Heart left ventricle (tissue), 16 donors: ENCODE data around the gene ZNF106. TPM values are rescaled to one million over a fixed set of nuclear protein-coding genes. Genes with fewer than 3 reads are reported as not detected.

Source experiments
- ATAC-seq, 4 donors: fragments of 200-7000 bp; cut with Tn5 transposase; one replicate each; pipeline ENCODE4 v1.9.1; 2020 to 2022; ENCODE audit warnings: moderate library complexity in 4 of 4, mild to moderate bottlenecking in 3 of 4, moderate number of reproducible peaks in 1 of 4
- DNase-seq, 5 donors: peaks; one replicate each; pipeline ENCODE4 v3.0.0-alpha.2; 2020
- H3K27ac ChIP-seq, 12 donors: fragments of 200-600 bp; sonication (generic) in 4 of 12; one replicate each; pipeline versions ENCODE4 v1.5.0 to v1.8.0; 2016 to 2022; ENCODE audit warnings: mild to moderate bottlenecking in 2 of 12
- H3K27me3 ChIP-seq, 9 donors: fragments of 200-600 bp; sonication (generic) in 2 of 9; one replicate each; pipeline versions ENCODE4 v1.5.1 to v1.8.0; 2016 to 2022; ENCODE audit warnings: mild to moderate bottlenecking in 3 of 9
- H3K36me3 ChIP-seq, 9 donors: fragments of 200-600 bp; sonication (generic) in 2 of 9; one replicate each; pipeline versions ENCODE4 v1.5.0 to v1.8.0; 2018 to 2022; ENCODE audit warnings: mild to moderate bottlenecking in 2 of 9
- H3K4me1 ChIP-seq, 12 donors: fragments of 200-600 bp; sonication (generic) in 4 of 12; one replicate each; pipeline versions ENCODE4 v1.5.0 to v1.8.0; 2016 to 2022; ENCODE audit warnings: mild to moderate bottlenecking in 3 of 12
- H3K4me3 ChIP-seq, 12 donors: fragments of 200-600 bp; sonication (generic) in 4 of 12; one replicate each; pipeline versions ENCODE4 v1.5.0 to v1.8.0; 2017 to 2022; ENCODE audit warnings: mild to moderate bottlenecking in 9 of 12, moderate library complexity in 4 of 12
- H3K9me3 ChIP-seq, 12 donors: fragments of 200-600 bp; sonication (generic) in 4 of 12; one replicate each; pipeline versions ENCODE4 v1.5.0 to v1.8.0; 2016 to 2022; ENCODE audit warnings: mild to moderate bottlenecking in 1 of 12
- CTCF ChIP-seq, 12 donors: fragments of 200-600 bp; sonication (generic) in 4 of 12; IDR thresholded peaks; one replicate each; pipeline versions ENCODE4 v1.5.0 to v1.8.0; 2018 to 2022; ENCODE audit warnings: antibody characterized with exemption in 12 of 12, mild to moderate bottlenecking in 5 of 12
- POLR2A ChIP-seq, 2 donors: fragments of 450-650 bp; IDR thresholded peaks; one replicate each; pipeline ENCODE4 v1.6.1; 2017; ENCODE audit warnings: antibody characterized with exemption in 2 of 2, mild to moderate bottlenecking in 2 of 2, moderate library complexity in 2 of 2
- WGBS, 4 donors: extraction: QIAGEN DNeasy Blood & Tissue Kit in 2 of 4; methylation state at CpG; one replicate each; pipeline versions ENCODE4 v1.1.5 to v1.1.7; 2013 to 2018; 5-methylcytosine and 5-hydroxymethylcytosine counted together
- intact Hi-C, 10 donors: fragments of 100-400 bp; cut with DNase I; formaldehyde crosslinking; loops; one replicate each; pipeline versions ENCODE4 v1.11.1 to v1.14.2; 2022
- polyA plus RNA-seq, 2 donors: library from polyadenylated mRNA; stranded (reverse); fragments of 200-250 nt; gene quantifications; one replicate each; pipeline ENCODE4 v1.2.3, GENCODE V29; 2013
- total RNA-seq, 9 donors: library from RNA; depleted of rRNA in 2 of 9; stranded (reverse); fragments of >200 nt in 2 of 9; fragmentation: NEBNext Ultra II Directional in 3 of 9; extraction: Animal tissue kit (Norgen Biotek cat#: 25700) in 3 of 9; gene quantifications; one replicate each; pipeline versions ENCODE4 v1.1.0 to v1.2.4, GENCODE V29; 2016 to 2023
- donor health status: ischemic (EF 13 %, LVEDD 7.1; RV severe dilation, severe dysfunction).
- donor health status: healthy with polysubstance abuse.
- donor health status: DM: no; HTN: yes; CAD: no.
- donor health status: DM: no; HTN: no; CAD: no.
- donor health status: ischemic (EF 25% LVEDD 6.9; RV normal size, moderate dysfunction).
- donor health status: ischemic (EF 25% LVEDD 5.7; RV mildly dilated, moderate dysfunction).
- donor health status: healthy.
- donor health status: DM: yes; HTN: yes; CAD: no.
- donor health status: ischemic (EF 35%, LVEDD 5.7; RV mildly dilated, moderate dysfunction).
- donor health status: nonischemic (EF 11% LVEDD 7.7; RV severe dilation, severe dysfunction).
- donor health status: DM: yes; HTN: yes; CAD: no.
- donor health status: PGD.
- donor health status: ischemic (EF 29% LVEDD 5.4; RV normal size, mild dysfunction).
- donor health status: nonischemic (EF 23%, LVEDD 6.1; RV moderate dilation, normal function).

ZNF106 gene
- total and polyA plus RNA-seq, 11 donors = 135 to 999 (median 705) TPM

- Histone ChIP-seq H3K27ac (peak overlapping the region; percentile 82 to 97 (median 93)), H3K9me3 (no peaks in the 10 kb centered on the region), H3K27me3 (no peaks in the 10 kb centered on the region), H3K4me1 (peaks cover 0 to 82% (median 38%) of the 10 kb centered on the region in 12 donors), H3K36me3 (no peaks in the 10 kb centered on the region), H3K4me3 (peak overlapping the region; percentile 9 to 87 (median 74))
- DNase-seq = peak in 4 of 5 donors; percentile 44 to 81 (median 64)
- peak; percentile 11 to 69 (median 37) for ATAC-seq
- intact Hi-C loops = loop anchor here in 2 of 10 donors (5.0 to 10.0 kb wide), 2 partner anchors 52 to 220 kb away; partner anchors contain the start of genes HAUS2 (in 2 of the 2), LRRC57 (in 2 of the 2), GANC (in 1 of the 2) and TMEM87A (in 1 of the 2)
- no peak for TF ChIP-seq CTCF (IDR thresholded peaks at IDR 0.05)
- TF ChIP-seq POLR2A (IDR thresholded peaks at IDR 0.05) = no peak
- WGBS, 4 donors = 5 to 14% (median 9%) methylated on average over 10 of the region's 10 CpGs
These were observed 4.0 kb upstream of the ZNF106 start for GRCh38 chr15:42494998-42495360.

DNA sequence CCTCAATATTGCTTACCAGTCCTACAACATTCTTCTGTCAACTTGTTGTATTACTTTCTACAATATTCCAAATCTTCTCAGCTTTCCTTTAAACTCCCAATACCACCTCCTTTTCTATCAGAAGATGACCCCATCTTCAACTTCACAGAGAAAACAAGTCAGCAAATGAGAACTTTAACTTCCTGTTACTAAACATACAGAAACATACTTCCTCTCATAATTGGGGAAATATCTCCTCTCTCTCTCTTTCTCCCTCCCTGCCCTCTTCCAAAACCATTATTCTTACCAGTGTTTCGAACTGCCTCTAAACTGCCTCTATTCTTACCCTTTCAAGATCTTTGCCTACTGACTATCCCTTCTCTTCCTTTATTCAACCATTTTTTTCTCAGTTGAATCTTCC is 2.7 kb upstream of the ZNF106 start:
- H3K4me1 ChIP-seq = peaks cover 0 to 82% (median 40%) of the 10 kb centered on the region in 12 donors
- TF ChIP-seq CTCF (IDR thresholded peaks at IDR 0.05) = no peak
- TF ChIP-seq POLR2A (IDR thresholded peaks at IDR 0.05) = no peak
- H3K27me3 ChIP-seq = no peaks in the 10 kb centered on the region
- ATAC-seq (no peak), DNase-seq (no peak)
- H3K36me3 ChIP-seq = no peaks in the 10 kb centered on the region
- H3K4me3 ChIP-seq = peak overlapping the region in 1 of 12 donors; percentile 87
- H3K9me3 ChIP-seq = no peaks in the 10 kb centered on the region
- WGBS, 4 donors = 83 to 94% (median 88%) methylated on average over 1 of the region's 1 CpG
- H3K27ac ChIP-seq = peak overlapping the region in 11 of 12 donors; percentile 15 to 97 (median 93)
- intact Hi-C loops = loop anchor here in 1 of 10 donors (10.0 kb wide), 1 partner anchor 219 kb away; the partner anchor contains the start of genes GANC and TMEM87A

GRCh38 chr15:42491539-42492225 is 741 bp upstream of the ZNF106 start:
- peak in 1 of 4 donors; percentile 18 for ATAC-seq

More at GRCh38 chr15:42491539-42492225, 741 bp upstream of the ZNF106 start:
- peak overlapping the region; percentile 19 to 96 (median 87) for H3K4me3 ChIP-seq
- DNase-seq = no peak
- H3K27me3 ChIP-seq = no peaks in the 10 kb centered on the region
- H3K36me3 ChIP-seq = no peaks in the 10 kb centered on the region
- TF ChIP-seq POLR2A (IDR thresholded peaks at IDR 0.05) = no peak
- TF ChIP-seq CTCF (IDR thresholded peaks at IDR 0.05) = no peak
- H3K4me1 ChIP-seq = peaks cover 0 to 70% (median 41%) of the 10 kb centered on the region in 12 donors
- peak overlapping the region; percentile 86 to 99 (median 94) for H3K27ac ChIP-seq
- H3K9me3 ChIP-seq = no peaks in the 10 kb centered on the region
- intact Hi-C loops = loop anchor here in 1 of 10 donors (10.0 kb wide), 1 partner anchor 217 kb away; the partner anchor contains the start of genes GANC and TMEM87A
- WGBS, 4 donors = 81 to 85% (median 83%) methylated on average over 18 of the region's 18 CpGs
